DND-41 (cell line): ENCODE data around the gene PLRG1.

Experiments used
- ATAC-seq: fragments of 200-7000 bp; cut with Tn5 transposase; 3 replicates; pipeline ENCODE4 v1.9.1; 2021; ENCODE audit warnings: low read depth; ENCODE audit not compliant: insufficient read depth
- DNase-seq: peaks from one replicate; pipeline ENCODE4 v3.0.0-alpha.2; 2020
- H2AFZ ChIP-seq: 2 replicates; pipeline ENCODE4 v1.6.0; 2012; ENCODE audit warnings: low read depth, low read length
- H3K27ac ChIP-seq: 2 replicates; pipeline ENCODE4 v1.5.1; 2012; ENCODE audit warnings: low read length, inconsistent platforms
- H3K27me3 ChIP-seq: fragments of 200-600 bp; sonication (generic); 2 replicates; pipeline ENCODE4 v1.6.0; 2012; ENCODE audit warnings: low read length, mild to moderate bottlenecking, inconsistent platforms; ENCODE audit not compliant: insufficient read depth, poor library complexity
- H3K36me3 ChIP-seq: 2 replicates; pipeline ENCODE4 v1.5.1; 2012; ENCODE audit warnings: low read length, inconsistent platforms; ENCODE audit not compliant: insufficient read depth
- H3K4me1 ChIP-seq: 2 replicates; pipeline ENCODE4 v1.5.1; 2012; ENCODE audit warnings: mild to moderate bottlenecking, low read length; ENCODE audit not compliant: insufficient read depth
- H3K4me2 ChIP-seq: 2 replicates; pipeline ENCODE4 v1.6.0; 2012; ENCODE audit warnings: mild to moderate bottlenecking, moderate library complexity, low read length, inconsistent platforms; ENCODE audit not compliant: insufficient read depth
- H3K4me3 ChIP-seq, 2 experiments: fragments of 200-600 bp in 1 of 2; shearing (Covaris generic) in 1 of 2; 2 replicates each; pipeline ENCODE4 v1.5.1; 2012 to 2016; ENCODE audit warnings: inconsistent platforms in 2 of 2, low read length in 2 of 2, mild to moderate bottlenecking in 2 of 2, low read depth in 1 of 2, moderate library complexity in 1 of 2
- H3K79me2 ChIP-seq: 2 replicates; pipeline ENCODE4 v1.6.0; 2012; ENCODE audit warnings: low read length, inconsistent platforms; ENCODE audit not compliant: insufficient read depth
- H3K9ac ChIP-seq: 2 replicates; pipeline ENCODE4 v1.6.0; 2012; ENCODE audit warnings: low read depth, mild to moderate bottlenecking, inconsistent platforms, low read length, moderate library complexity
- H3K9me3 ChIP-seq: 2 replicates; pipeline ENCODE4 v1.5.1; 2012; ENCODE audit warnings: low read length, moderate library complexity, mild to moderate bottlenecking, inconsistent platforms; ENCODE audit not compliant: insufficient read depth, severe bottlenecking
- H4K20me1 ChIP-seq: 2 replicates; pipeline ENCODE4 v1.6.0; 2012; ENCODE audit warnings: low read length; ENCODE audit not compliant: insufficient read depth
- EZH2 ChIP-seq: IDR thresholded peaks from 3 replicates; pipeline ENCODE4 v1.6.1; 2012; ENCODE audit warnings: borderline replicate concordance, low read depth, mild to moderate bottlenecking, moderate library complexity, low read length, inconsistent platforms; ENCODE audit not compliant: severe bottlenecking
- TF ChIP-seq, protein P1 (sequence below): IDR thresholded peaks from 2 replicates; pipeline ENCODE4 v1.5.1; 2012; ENCODE audit warnings: borderline replicate concordance, low read length, moderate library complexity, mild to moderate bottlenecking; ENCODE audit not compliant: poor library complexity, severe bottlenecking; ENCODE audit errors: extremely low read depth

PLRG1 gene

DNA sequence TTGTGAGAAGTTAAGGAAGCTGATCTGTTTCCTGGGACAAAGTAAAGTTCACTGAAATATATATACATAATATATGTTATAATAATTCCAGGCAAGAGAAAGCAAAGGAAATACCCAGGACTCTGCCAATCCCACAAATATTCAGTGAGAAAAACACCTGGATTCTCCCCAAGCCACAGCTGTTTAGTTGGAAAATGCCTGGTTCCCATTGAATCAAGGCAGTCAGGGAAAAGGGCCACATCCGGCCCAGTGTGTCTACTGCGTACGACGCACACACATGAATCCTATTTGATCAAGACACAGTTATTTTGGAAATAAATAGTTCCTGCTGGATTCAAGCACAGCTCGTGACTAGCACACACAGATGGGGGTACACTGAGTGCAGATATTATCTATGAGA is 52.3 kb downstream of the PLRG1 start:
- ATAC-seq (no peak), DNase-seq (no peak)
- H3K27ac ChIP-seq, result no peak overlapping the region
- H4K20me1 ChIP-seq, result no peaks in the 10 kb centered on the region
- no peaks in the 10 kb centered on the region for H3K79me2 ChIP-seq
- no peak overlapping the region for H3K4me2 ChIP-seq
- H3K4me1 ChIP-seq, result no peaks in the 10 kb centered on the region
- no peak overlapping the region for H3K4me3 ChIP-seq
- no peak overlapping the region for H3K9ac ChIP-seq
- TF ChIP-seq, protein P1, sequence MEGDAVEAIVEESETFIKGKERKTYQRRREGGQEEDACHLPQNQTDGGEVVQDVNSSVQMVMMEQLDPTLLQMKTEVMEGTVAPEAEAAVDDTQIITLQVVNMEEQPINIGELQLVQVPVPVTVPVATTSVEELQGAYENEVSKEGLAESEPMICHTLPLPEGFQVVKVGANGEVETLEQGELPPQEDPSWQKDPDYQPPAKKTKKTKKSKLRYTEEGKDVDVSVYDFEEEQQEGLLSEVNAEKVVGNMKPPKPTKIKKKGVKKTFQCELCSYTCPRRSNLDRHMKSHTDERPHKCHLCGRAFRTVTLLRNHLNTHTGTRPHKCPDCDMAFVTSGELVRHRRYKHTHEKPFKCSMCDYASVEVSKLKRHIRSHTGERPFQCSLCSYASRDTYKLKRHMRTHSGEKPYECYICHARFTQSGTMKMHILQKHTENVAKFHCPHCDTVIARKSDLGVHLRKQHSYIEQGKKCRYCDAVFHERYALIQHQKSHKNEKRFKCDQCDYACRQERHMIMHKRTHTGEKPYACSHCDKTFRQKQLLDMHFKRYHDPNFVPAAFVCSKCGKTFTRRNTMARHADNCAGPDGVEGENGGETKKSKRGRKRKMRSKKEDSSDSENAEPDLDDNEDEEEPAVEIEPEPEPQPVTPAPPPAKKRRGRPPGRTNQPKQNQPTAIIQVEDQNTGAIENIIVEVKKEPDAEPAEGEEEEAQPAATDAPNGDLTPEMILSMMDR, result no peak
- TF ChIP-seq EZH2, result no peak
- no peaks in the 10 kb centered on the region for H3K9me3 ChIP-seq
- H3K27me3 ChIP-seq, result peaks cover 19% of the 10 kb centered on the region
- no peaks in the 10 kb centered on the region for H3K36me3 ChIP-seq
- no peak overlapping the region for H2AFZ ChIP-seq

DNA sequence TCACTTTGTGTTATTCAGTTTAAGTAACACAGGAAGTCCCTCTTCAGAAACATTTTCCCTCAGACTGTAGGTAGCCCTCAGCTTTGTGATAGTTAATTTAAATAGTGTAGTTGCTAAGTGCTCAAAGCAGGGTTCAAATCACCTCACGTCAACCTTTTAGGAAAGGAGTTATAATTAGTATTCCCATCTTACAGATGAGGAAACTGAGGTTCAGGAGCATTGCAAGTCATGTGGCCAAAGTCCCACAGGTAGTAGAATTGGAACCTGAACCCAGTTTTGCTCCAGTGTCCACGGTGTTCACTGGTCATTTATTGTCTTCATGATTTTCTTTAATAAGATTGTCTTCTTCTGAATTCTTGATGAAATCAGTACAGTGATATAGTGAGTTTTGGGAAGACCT is 54.3 kb downstream of the PLRG1 start:
- no peak for DNase-seq
- no peaks in the 10 kb centered on the region for H3K4me1 ChIP-seq
- no peak for ATAC-seq
- H2AFZ ChIP-seq, result no peak overlapping the region
- no peak for TF ChIP-seq EZH2
- TF ChIP-seq, protein P1, result no peak
- H3K9ac ChIP-seq, result no peak overlapping the region
- H3K27me3 ChIP-seq, result peaks cover 18% of the 10 kb centered on the region
- no peak overlapping the region for H3K4me3 ChIP-seq
- H4K20me1 ChIP-seq, result no peaks in the 10 kb centered on the region
- no peaks in the 10 kb centered on the region for H3K79me2 ChIP-seq
- no peak overlapping the region for H3K27ac ChIP-seq
- no peaks in the 10 kb centered on the region for H3K36me3 ChIP-seq
- no peaks in the 10 kb centered on the region for H3K9me3 ChIP-seq
- no peak overlapping the region for H3K4me2 ChIP-seq

DNA sequence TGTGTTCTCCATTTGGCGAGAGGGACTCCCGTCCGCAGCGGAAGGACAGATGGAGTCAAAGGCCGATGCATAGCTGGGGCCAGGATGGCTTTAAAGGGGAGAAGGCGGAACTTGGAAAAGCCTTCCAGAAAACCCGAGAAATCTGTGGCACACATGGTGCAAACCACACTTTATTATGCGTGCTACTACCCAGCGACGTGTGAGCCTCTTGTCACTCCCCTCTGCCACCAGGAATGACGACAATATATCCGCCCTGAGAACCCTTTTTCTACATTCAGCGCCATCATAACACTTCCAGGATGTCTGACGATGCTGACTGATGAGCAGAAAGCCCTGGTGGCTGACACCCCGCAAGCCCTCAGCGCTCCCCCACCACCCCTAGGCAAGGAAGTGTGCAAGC is 57.9 kb downstream of the PLRG1 start:
- Histone ChIP-seq H3K4me2 (no peak overlapping the region), H4K20me1 (no peaks in the 10 kb centered on the region), H3K4me3 (no peak overlapping the region), H3K9ac (no peak overlapping the region), H3K79me2 (no peaks in the 10 kb centered on the region), H3K36me3 (no peaks in the 10 kb centered on the region), H3K4me1 (no peaks in the 10 kb centered on the region), H2AFZ (no peak overlapping the region), H3K9me3 (no peaks in the 10 kb centered on the region), H3K27ac (no peak overlapping the region), H3K27me3 (no peaks in the 10 kb centered on the region)
- ATAC-seq, result no peak
- DNase-seq, result no peak
- no peak for TF ChIP-seq EZH2
- TF ChIP-seq, protein P1, result no peak
